ENCODE data around the gene MBNL3.

DNA sequence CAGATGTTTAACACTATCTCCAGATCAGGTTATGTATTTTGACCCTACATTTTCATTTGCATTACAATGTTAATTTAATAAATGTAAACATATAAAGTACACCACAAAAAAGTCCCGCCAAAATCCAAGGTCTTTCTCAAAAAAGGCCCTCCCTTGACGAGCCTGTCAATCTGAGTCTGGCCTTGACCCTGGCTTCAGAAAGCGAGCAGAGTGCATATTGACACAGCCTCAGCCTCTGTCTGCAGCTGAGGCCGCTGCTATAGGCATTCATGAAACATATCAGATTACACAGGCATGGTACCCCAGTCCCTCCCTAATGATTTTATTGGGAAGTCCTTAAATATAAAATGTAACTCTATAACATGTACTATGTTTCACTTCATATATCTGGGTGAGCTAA is 6.2 kb downstream of the MBNL3 start:
- TF ChIP-seq, protein P1, sequence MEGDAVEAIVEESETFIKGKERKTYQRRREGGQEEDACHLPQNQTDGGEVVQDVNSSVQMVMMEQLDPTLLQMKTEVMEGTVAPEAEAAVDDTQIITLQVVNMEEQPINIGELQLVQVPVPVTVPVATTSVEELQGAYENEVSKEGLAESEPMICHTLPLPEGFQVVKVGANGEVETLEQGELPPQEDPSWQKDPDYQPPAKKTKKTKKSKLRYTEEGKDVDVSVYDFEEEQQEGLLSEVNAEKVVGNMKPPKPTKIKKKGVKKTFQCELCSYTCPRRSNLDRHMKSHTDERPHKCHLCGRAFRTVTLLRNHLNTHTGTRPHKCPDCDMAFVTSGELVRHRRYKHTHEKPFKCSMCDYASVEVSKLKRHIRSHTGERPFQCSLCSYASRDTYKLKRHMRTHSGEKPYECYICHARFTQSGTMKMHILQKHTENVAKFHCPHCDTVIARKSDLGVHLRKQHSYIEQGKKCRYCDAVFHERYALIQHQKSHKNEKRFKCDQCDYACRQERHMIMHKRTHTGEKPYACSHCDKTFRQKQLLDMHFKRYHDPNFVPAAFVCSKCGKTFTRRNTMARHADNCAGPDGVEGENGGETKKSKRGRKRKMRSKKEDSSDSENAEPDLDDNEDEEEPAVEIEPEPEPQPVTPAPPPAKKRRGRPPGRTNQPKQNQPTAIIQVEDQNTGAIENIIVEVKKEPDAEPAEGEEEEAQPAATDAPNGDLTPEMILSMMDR (IDR thresholded peaks at IDR 0.05), result no peak
- TF ChIP-seq, protein P2, sequence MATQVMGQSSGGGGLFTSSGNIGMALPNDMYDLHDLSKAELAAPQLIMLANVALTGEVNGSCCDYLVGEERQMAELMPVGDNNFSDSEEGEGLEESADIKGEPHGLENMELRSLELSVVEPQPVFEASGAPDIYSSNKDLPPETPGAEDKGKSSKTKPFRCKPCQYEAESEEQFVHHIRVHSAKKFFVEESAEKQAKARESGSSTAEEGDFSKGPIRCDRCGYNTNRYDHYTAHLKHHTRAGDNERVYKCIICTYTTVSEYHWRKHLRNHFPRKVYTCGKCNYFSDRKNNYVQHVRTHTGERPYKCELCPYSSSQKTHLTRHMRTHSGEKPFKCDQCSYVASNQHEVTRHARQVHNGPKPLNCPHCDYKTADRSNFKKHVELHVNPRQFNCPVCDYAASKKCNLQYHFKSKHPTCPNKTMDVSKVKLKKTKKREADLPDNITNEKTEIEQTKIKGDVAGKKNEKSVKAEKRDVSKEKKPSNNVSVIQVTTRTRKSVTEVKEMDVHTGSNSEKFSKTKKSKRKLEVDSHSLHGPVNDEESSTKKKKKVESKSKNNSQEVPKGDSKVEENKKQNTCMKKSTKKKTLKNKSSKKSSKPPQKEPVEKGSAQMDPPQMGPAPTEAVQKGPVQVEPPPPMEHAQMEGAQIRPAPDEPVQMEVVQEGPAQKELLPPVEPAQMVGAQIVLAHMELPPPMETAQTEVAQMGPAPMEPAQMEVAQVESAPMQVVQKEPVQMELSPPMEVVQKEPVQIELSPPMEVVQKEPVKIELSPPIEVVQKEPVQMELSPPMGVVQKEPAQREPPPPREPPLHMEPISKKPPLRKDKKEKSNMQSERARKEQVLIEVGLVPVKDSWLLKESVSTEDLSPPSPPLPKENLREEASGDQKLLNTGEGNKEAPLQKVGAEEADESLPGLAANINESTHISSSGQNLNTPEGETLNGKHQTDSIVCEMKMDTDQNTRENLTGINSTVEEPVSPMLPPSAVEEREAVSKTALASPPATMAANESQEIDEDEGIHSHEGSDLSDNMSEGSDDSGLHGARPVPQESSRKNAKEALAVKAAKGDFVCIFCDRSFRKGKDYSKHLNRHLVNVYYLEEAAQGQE (IDR thresholded peaks at IDR 0.05; ENCODE audit: insufficient read depth in 1 of 2, low read depth in 2 of 2, low read length in 1 of 2), result no peak
- TF ChIP-seq TCF7L2 (IDR thresholded peaks at IDR 0.05; ENCODE audit: low read depth, low read length) (no peak), SIN3A (IDR thresholded peaks at IDR 0.05; ENCODE audit: borderline replicate concordance, insufficient read depth, low read depth, low read length) (no peak)
